ENCODE results near the gene SLC22A12.

- TF ChIP-seq CTCF (IDR thresholded peaks at IDR 0.05) (no peak), POLR2A (IDR thresholded peaks at IDR 0.05) (no peak)
These were observed 50.8 kb downstream of the SLC22A12 start for GRCh38 chr11:64641596-64642417.
